Osteoblast (primary cell): ENCODE results near the gene ITGB8. TPM values are rescaled to one million over a fixed set of nuclear protein-coding genes. Genes with fewer than 3 reads are reported as not detected.

Experiments
- DNase-seq: peaks from one replicate; pipeline ENCODE4 v3.0.0; 2011; ENCODE audit warnings: low spot score, mixed read lengths; ENCODE audit not compliant: insufficient read length; ENCODE audit errors: missing footprints
- H2AFZ ChIP-seq: 2 replicates; pipeline ENCODE4 v1.6.0; 2011; ENCODE audit warnings: mild to moderate bottlenecking, low read length
- H3K27ac ChIP-seq: 2 replicates; pipeline ENCODE4 v1.5.1; 2011; ENCODE audit warnings: mild to moderate bottlenecking, low read depth, low read length, moderate library complexity
- H3K27me3 ChIP-seq: 2 replicates; pipeline ENCODE4 v1.6.0; 2012; ENCODE audit warnings: mild to moderate bottlenecking, control low read depth, inconsistent platforms, low read length, moderate library complexity; ENCODE audit not compliant: insufficient read depth
- H3K36me3 ChIP-seq: 2 replicates; pipeline ENCODE4 v1.5.1; 2011; ENCODE audit warnings: mild to moderate bottlenecking, low read length, control low read depth, moderate library complexity; ENCODE audit not compliant: insufficient read depth
- H3K4me1 ChIP-seq: 2 replicates; pipeline ENCODE4 v1.5.1; 2011; ENCODE audit warnings: mild to moderate bottlenecking, low read length, control low read depth, moderate library complexity; ENCODE audit not compliant: insufficient read depth
- H3K4me2 ChIP-seq: 2 replicates; pipeline ENCODE4 v1.6.0; 2011; ENCODE audit warnings: mild to moderate bottlenecking, low read length; ENCODE audit not compliant: insufficient read depth
- H3K4me3 ChIP-seq: fragments of 200-600 bp; sonication (generic); 3 replicates; pipeline ENCODE4 v1.5.1; 2012; ENCODE audit warnings: mild to moderate bottlenecking, low read length, inconsistent platforms; ENCODE audit not compliant: insufficient read depth
- H3K79me2 ChIP-seq: 2 replicates; pipeline ENCODE4 v1.6.0; 2012; ENCODE audit warnings: mild to moderate bottlenecking, low read length, control low read depth, inconsistent platforms; ENCODE audit not compliant: insufficient read depth
- H3K9me3 ChIP-seq: 2 replicates; pipeline ENCODE4 v1.5.1; 2011; ENCODE audit warnings: low read depth, low read length, control low read depth
- H4K20me1 ChIP-seq: 2 replicates; pipeline ENCODE4 v1.6.0; 2012; ENCODE audit warnings: mild to moderate bottlenecking, low read length, control low read depth; ENCODE audit not compliant: insufficient read depth
- total RNA-seq: library from RNA; depleted of rRNA; stranded (reverse); fragments of >200 nt; gene quantifications from 2 replicates; pipeline ENCODE4 v1.2.3, GENCODE V29; 2012
- TF ChIP-seq, protein P1 (sequence below): IDR thresholded peaks from 2 replicates; pipeline ENCODE4 v1.5.1; 2011; ENCODE audit warnings: mild to moderate bottlenecking, low read depth, low read length, moderate library complexity; ENCODE audit errors: extremely low read depth

The ITGB8 gene
- total RNA-seq, 1 donor: 35.1 TPM

DNA sequence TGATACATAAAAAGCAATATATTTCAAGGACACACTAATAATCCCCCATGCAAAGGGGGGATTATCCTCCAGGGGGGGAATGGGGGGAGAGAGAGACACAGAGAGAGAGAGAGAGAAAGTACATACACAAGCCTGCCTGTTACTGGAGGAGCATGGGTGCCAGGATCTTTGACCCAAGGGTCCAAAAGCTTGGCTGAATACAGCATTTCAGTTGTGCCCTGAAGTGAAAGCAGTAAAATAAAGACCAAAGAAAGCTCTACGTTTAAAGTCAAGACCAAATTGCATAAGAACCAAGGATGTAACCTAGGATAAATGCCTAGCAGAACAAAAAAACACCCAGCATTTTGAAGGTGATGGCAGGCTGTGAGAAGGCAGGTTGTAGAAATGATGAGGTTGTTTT is 27.8 kb upstream of the ITGB8 start:
- no peaks in the 10 kb centered on the region for H3K79me2 ChIP-seq
- TF ChIP-seq, protein P1, sequence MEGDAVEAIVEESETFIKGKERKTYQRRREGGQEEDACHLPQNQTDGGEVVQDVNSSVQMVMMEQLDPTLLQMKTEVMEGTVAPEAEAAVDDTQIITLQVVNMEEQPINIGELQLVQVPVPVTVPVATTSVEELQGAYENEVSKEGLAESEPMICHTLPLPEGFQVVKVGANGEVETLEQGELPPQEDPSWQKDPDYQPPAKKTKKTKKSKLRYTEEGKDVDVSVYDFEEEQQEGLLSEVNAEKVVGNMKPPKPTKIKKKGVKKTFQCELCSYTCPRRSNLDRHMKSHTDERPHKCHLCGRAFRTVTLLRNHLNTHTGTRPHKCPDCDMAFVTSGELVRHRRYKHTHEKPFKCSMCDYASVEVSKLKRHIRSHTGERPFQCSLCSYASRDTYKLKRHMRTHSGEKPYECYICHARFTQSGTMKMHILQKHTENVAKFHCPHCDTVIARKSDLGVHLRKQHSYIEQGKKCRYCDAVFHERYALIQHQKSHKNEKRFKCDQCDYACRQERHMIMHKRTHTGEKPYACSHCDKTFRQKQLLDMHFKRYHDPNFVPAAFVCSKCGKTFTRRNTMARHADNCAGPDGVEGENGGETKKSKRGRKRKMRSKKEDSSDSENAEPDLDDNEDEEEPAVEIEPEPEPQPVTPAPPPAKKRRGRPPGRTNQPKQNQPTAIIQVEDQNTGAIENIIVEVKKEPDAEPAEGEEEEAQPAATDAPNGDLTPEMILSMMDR: no peak
- no peak overlapping the region for H3K4me2 ChIP-seq
- H3K36me3 ChIP-seq: no peaks in the 10 kb centered on the region
- no peaks in the 10 kb centered on the region for H3K9me3 ChIP-seq
- no peak overlapping the region for H3K4me3 ChIP-seq
- no peaks in the 10 kb centered on the region for H4K20me1 ChIP-seq
- peak overlapping the region; percentile 54 for H2AFZ ChIP-seq
- H3K4me1 ChIP-seq: peaks cover 12% of the 10 kb centered on the region
- no peak overlapping the region for H3K27ac ChIP-seq
- DNase-seq: no peak
- no peaks in the 10 kb centered on the region for H3K27me3 ChIP-seq

DNA sequence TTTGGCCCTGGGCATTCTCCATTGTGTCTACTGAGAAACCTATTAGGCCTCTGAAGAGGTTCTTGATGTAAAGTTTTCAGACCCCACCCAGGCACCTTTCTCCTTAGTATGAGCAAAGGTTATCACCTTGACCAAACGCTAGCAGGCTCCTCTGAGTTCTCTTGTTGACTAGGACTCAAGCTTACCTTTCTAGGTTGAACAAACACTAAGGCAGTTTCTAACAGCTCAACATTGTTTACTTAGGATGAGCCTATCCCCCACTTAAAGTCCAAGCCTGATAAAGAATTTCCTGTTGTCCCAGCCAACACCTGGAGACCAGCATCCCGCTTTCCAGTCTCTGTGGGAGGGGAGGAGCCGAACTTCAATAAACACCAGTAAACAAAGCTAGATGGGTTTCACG is 26.3 kb upstream of the ITGB8 start:
- TF ChIP-seq, protein P1: no peak
- peaks cover 12% of the 10 kb centered on the region for H3K4me1 ChIP-seq
- no peaks in the 10 kb centered on the region for H4K20me1 ChIP-seq
- no peaks in the 10 kb centered on the region for H3K9me3 ChIP-seq
- no peaks in the 10 kb centered on the region for H3K27me3 ChIP-seq
- H3K4me3 ChIP-seq: no peak overlapping the region
- H3K27ac ChIP-seq: no peak overlapping the region
- H3K4me2 ChIP-seq: no peak overlapping the region
- no peaks in the 10 kb centered on the region for H3K79me2 ChIP-seq
- H2AFZ ChIP-seq: no peak overlapping the region
- no peaks in the 10 kb centered on the region for H3K36me3 ChIP-seq
- no peak for DNase-seq

DNA sequence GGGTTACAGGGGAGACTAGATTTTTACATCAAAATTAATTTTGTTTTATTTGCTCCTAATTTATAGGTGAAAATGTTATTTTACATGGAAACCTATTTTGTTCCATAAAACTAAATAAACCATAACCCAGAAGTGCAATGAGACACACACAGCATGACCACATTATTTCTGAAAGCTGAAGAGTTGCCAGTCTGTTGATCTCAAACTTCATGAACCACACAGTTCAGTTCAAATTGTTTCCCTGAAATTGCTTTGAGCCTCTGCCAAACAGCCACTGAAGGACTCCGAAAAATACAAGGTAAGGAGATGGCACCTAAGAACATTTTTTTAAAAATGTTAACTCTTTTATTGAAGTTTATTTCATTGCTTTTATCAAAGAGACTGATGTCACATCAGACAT is 25.0 kb upstream of the ITGB8 start:
- TF ChIP-seq, protein P1: no peak
- no peak for DNase-seq
- Histone ChIP-seq H3K4me2 (no peak overlapping the region), H3K36me3 (no peaks in the 10 kb centered on the region), H3K4me1 (peaks cover 8% of the 10 kb centered on the region), H4K20me1 (no peaks in the 10 kb centered on the region), H3K9me3 (no peaks in the 10 kb centered on the region), H3K27ac (no peak overlapping the region), H3K27me3 (no peaks in the 10 kb centered on the region), H3K4me3 (no peak overlapping the region), H2AFZ (no peak overlapping the region), H3K79me2 (no peaks in the 10 kb centered on the region)

DNA sequence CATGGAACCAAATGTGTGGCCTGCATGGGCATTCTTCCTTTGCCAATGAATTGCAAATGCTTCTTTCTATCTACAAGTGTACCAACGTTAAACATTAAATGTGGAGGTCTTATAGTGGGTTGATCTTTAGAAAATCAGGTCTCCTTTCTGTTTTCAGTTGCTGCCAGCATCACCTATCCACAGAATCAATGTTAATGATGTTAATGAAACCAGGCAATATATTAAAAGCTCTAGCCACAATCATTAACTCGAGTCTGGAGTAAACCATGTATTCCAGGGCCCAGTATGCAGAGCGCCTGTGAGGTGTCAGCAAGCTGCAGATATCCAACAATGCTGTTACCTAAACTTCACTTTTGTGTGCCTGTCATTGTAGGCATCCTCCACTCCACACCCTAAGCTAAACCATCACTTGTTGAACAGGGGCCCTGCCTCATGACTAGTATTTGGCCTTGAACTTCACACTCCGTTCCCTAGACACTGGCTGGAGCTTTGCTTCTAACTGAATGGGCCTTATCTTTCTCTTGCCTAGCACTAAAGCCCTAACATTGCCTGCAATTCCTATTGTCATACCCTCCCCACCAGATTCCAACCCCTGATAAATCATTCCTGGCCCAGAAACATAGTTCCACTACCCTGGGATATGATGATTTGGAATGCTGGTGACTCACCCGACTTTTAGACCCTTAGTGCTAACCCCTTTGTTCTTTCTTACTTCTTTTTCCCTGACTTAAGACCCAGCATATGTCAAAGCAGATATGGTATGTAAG is 24.3 kb upstream of the ITGB8 start:
- DNase-seq: no peak
- H3K27ac ChIP-seq: no peak overlapping the region
- H3K27me3 ChIP-seq: no peaks in the 10 kb centered on the region
- H3K36me3 ChIP-seq: no peaks in the 10 kb centered on the region
- no peaks in the 10 kb centered on the region for H3K79me2 ChIP-seq
- TF ChIP-seq, protein P1: no peak
- peaks cover 8% of the 10 kb centered on the region for H3K4me1 ChIP-seq
- no peaks in the 10 kb centered on the region for H4K20me1 ChIP-seq
- H3K4me2 ChIP-seq: no peak overlapping the region
- no peak overlapping the region for H3K4me3 ChIP-seq
- H3K9me3 ChIP-seq: no peaks in the 10 kb centered on the region
- H2AFZ ChIP-seq: no peak overlapping the region
